ENCODE measurements around the gene COX15. TPM values are rescaled to one million over a fixed set of nuclear protein-coding genes. Genes with fewer than 3 reads are reported as not detected.
A peak's percentile ranks its signal among the peaks of the same experiment; 100 is the strongest.
"Not testable (repeated sequence)": the region's sequence is repeated elsewhere in the genome, so short reads cannot be mapped to it uniquely, and the experiment has no call there.

The COX15 gene
- total RNA-seq, 1 experiment from 2014 or later: 41.4 TPM

- CTCF ChIA-PET: no interaction called here
- peaks cover 72% of the 10 kb centered on the region for H3K36me3 Mint-ChIP-seq
- no peak for DNase-seq (ENCODE audit: low spot score)
- no peak overlapping the region for H3K27ac Mint-ChIP-seq
- peaks cover 15% of the 10 kb centered on the region for H3K9me3 Mint-ChIP-seq
- H3K4me3 Mint-ChIP-seq: no peak overlapping the region
- TF ChIP-seq, protein P1, sequence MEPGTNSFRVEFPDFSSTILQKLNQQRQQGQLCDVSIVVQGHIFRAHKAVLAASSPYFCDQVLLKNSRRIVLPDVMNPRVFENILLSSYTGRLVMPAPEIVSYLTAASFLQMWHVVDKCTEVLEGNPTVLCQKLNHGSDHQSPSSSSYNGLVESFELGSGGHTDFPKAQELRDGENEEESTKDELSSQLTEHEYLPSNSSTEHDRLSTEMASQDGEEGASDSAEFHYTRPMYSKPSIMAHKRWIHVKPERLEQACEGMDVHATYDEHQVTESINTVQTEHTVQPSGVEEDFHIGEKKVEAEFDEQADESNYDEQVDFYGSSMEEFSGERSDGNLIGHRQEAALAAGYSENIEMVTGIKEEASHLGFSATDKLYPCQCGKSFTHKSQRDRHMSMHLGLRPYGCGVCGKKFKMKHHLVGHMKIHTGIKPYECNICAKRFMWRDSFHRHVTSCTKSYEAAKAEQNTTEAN (CRISPR knock-in tag; IDR thresholded peaks at IDR 0.05): no peak
- TF ChIP-seq MXD4 (CRISPR knock-in tag; IDR thresholded peaks at IDR 0.05; ENCODE audit: borderline replicate concordance) (no peak), FOXP4 (CRISPR knock-in tag; IDR thresholded peaks at IDR 0.05) (no peak), NFATC4 (CRISPR knock-in tag; IDR thresholded peaks at IDR 0.05) (no peak), NR3C1 (CRISPR knock-in tag; conservative IDR thresholded peaks at IDR 0.05; ENCODE audit: low read depth) (no peak), RELA (CRISPR knock-in tag; IDR thresholded peaks at IDR 0.05; ENCODE audit: borderline replicate concordance) (no peak), GRHL2 (CRISPR knock-in tag; IDR thresholded peaks at IDR 0.05; ENCODE audit: insufficient replicate concordance, severe bottlenecking) (no peak), ZNF396 (CRISPR knock-in tag; IDR thresholded peaks at IDR 0.05; ENCODE audit: borderline replicate concordance) (no peak)
- TF ChIP-seq, protein P2, sequence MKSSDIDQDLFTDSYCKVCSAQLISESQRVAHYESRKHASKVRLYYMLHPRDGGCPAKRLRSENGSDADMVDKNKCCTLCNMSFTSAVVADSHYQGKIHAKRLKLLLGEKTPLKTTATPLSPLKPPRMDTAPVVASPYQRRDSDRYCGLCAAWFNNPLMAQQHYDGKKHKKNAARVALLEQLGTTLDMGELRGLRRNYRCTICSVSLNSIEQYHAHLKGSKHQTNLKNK (CRISPR knock-in tag; IDR thresholded peaks at IDR 0.05): no peak
- POLR2A ChIA-PET: interaction anchor here (0.7 kb wide), 1 partner anchor 42 kb away, joined by 3 read pairs; no protein-coding TSS in a partner anchor
- ATAC-seq: no peak
- H3K27me3 Mint-ChIP-seq (ENCODE audit: low read depth): no peaks in the 10 kb centered on the region
- no peaks in the 10 kb centered on the region for H3K4me1 Mint-ChIP-seq
Observed at GRCh38 chr10:99740260-99740659, 8.3 kb upstream of the COX15 start.

GRCh38 chr10:99734111-99734510, 2.2 kb upstream of the COX15 start:
- Mint-ChIP-seq H3K4me3 (peak overlapping the region; percentile 99; the same call in 1 of the 2 replicates), H3K36me3 (peaks cover 28% of the 10 kb centered on the region), H3K4me1 (peaks cover 12% of the 10 kb centered on the region)
- H3K9me3 Mint-ChIP-seq; CTCF ChIA-PET; H3K27me3 Mint-ChIP-seq (ENCODE audit: low read depth); H3K27ac Mint-ChIP-seq; DNase-seq (ENCODE audit: low spot score); ATAC-seq: not testable (repeated sequence)
- POLR2A ChIA-PET: interaction anchor here (0.7 kb wide), 1 partner anchor 109 kb away, joined by 5 read pairs; no protein-coding TSS in a partner anchor

GRCh38 chr10:99733366-99733765, 1.4 kb upstream of the COX15 start:
- ATAC-seq (no peak), DNase-seq (ENCODE audit: low spot score) (no peak)
- Mint-ChIP-seq H3K27me3 (ENCODE audit: low read depth) (no peaks in the 10 kb centered on the region), H3K36me3 (peaks cover 26% of the 10 kb centered on the region), H3K4me1 (peaks cover 12% of the 10 kb centered on the region), H3K27ac (no peak overlapping the region), H3K4me3 (peak overlapping the region; percentile 99), H3K9me3 (no peaks in the 10 kb centered on the region)
- ChIA-PET CTCF (no interaction called here), POLR2A (interaction anchor here (1.6 kb wide), 1 partner anchor 112 kb away, joined by 7 read pairs; the partner anchor contains the start of gene SLC25A28)
- TF ChIP-seq, protein P1 (CRISPR knock-in tag; IDR thresholded peaks at IDR 0.05): no peak
- no peak for TF ChIP-seq ZNF281 (CRISPR knock-in tag; IDR thresholded peaks at IDR 0.05)
- no peak for TF ChIP-seq ELF4 (CRISPR knock-in tag; IDR thresholded peaks at IDR 0.05; ENCODE audit: low read depth)
- TF ChIP-seq USF1 (CRISPR knock-in tag; IDR thresholded peaks at IDR 0.05): no peak
- TF ChIP-seq NR3C1 (CRISPR knock-in tag; conservative IDR thresholded peaks at IDR 0.05; ENCODE audit: low read depth): no peak
- no peak for TF ChIP-seq IRF2 (CRISPR knock-in tag; IDR thresholded peaks at IDR 0.05; ENCODE audit: borderline replicate concordance, low read depth)
- no peak for TF ChIP-seq SMAD3 (CRISPR knock-in tag; IDR thresholded peaks at IDR 0.05; ENCODE audit: borderline replicate concordance)
- TF ChIP-seq ZNF671 (CRISPR knock-in tag; IDR thresholded peaks at IDR 0.05): no peak
- no peak for TF ChIP-seq FOXP1 (CRISPR knock-in tag; IDR thresholded peaks at IDR 0.05; ENCODE audit: borderline replicate concordance)
- no peak for TF ChIP-seq ZNF263 (CRISPR knock-in tag; IDR thresholded peaks at IDR 0.05; ENCODE audit: low read depth)
- TF ChIP-seq JUN (CRISPR knock-in tag; IDR thresholded peaks at IDR 0.05): no peak
- TF ChIP-seq, protein P3, sequence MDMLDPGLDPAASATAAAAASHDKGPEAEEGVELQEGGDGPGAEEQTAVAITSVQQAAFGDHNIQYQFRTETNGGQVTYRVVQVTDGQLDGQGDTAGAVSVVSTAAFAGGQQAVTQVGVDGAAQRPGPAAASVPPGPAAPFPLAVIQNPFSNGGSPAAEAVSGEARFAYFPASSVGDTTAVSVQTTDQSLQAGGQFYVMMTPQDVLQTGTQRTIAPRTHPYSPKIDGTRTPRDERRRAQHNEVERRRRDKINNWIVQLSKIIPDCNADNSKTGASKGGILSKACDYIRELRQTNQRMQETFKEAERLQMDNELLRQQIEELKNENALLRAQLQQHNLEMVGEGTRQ (CRISPR knock-in tag; IDR thresholded peaks at IDR 0.05): no peak
- TF ChIP-seq, protein P4, sequence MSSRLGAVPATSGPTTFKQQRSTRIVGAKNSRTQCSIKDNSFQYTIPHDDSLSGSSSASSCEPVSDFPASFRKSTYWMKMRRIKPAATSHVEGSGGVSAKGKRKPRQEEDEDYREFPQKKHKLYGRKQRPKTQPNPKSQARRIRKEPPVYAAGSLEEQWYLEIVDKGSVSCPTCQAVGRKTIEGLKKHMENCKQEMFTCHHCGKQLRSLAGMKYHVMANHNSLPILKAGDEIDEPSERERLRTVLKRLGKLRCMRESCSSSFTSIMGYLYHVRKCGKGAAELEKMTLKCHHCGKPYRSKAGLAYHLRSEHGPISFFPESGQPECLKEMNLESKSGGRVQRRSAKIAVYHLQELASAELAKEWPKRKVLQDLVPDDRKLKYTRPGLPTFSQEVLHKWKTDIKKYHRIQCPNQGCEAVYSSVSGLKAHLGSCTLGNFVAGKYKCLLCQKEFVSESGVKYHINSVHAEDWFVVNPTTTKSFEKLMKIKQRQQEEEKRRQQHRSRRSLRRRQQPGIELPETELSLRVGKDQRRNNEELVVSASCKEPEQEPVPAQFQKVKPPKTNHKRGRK (CRISPR knock-in tag; IDR thresholded peaks at IDR 0.05; ENCODE audit: borderline replicate concordance): no peak
